RPMI7951 (cell line): Measurements from ENCODE around the gene ATP6V0D1. TPM values are rescaled to one million over a fixed set of nuclear protein-coding genes. Genes with fewer than 3 reads are reported as not detected.
"Not testable (repeated sequence)": the region's sequence is repeated elsewhere in the genome, so short reads cannot be mapped to it uniquely, and the experiment has no call there.

Source experiments
- DNase-seq: peaks from one replicate; pipeline ENCODE4 v3.0.0-alpha.2; 2012; ENCODE audit warnings: low read depth
- total RNA-seq: library from RNA; depleted of rRNA; stranded (reverse); fragments of >200 nt; shearing (Covaris generic); gene quantifications from 2 replicates; pipeline ENCODE4 v1.2.3, GENCODE V29; 2014

The ATP6V0D1 gene
- total RNA-seq, 1 experiment from 2014 or later = 141 TPM

GRCh38 chr16:67429799-67430503 is 51.0 kb downstream of the ATP6V0D1 start:
- DNase-seq = no peak

GRCh38 chr16:67429053-67429798 is 51.7 kb downstream of the ATP6V0D1 start:
- DNase-seq = no peak

GRCh38 chr16:67428146-67428731 is 52.7 kb downstream of the ATP6V0D1 start:
- DNase-seq = peak; percentile 52

GRCh38 chr16:67426950-67427349 is 54.0 kb downstream of the ATP6V0D1 start:
- DNase-seq = no peak

- no peak for DNase-seq
Measured at GRCh38 chr16:67426022-67426421, 54.9 kb downstream of the ATP6V0D1 start.

- DNase-seq = no peak
Measured at GRCh38 chr16:67425580-67425979, 55.4 kb downstream of the ATP6V0D1 start.

GRCh38 chr16:67425061-67425460 is 55.9 kb downstream of the ATP6V0D1 start:
- no peak for DNase-seq

GRCh38 chr16:67424261-67424615 is 56.7 kb downstream of the ATP6V0D1 start:
- no peak for DNase-seq

GRCh38 chr16:67423611-67424260 is 57.2 kb downstream of the ATP6V0D1 start:
- DNase-seq = no peak

- no peak for DNase-seq
Measured at GRCh38 chr16:67423015-67423414, 57.9 kb downstream of the ATP6V0D1 start.

- DNase-seq = no peak
Measured at GRCh38 chr16:67421030-67421429, 59.9 kb downstream of the ATP6V0D1 start.

- no peak for DNase-seq
Measured at GRCh38 chr16:67419931-67420330, 61.0 kb downstream of the ATP6V0D1 start.

GRCh38 chr16:67419502-67419901 is 61.5 kb downstream of the ATP6V0D1 start:
- DNase-seq = no peak

GRCh38 chr16:67417333-67418061 is 63.5 kb downstream of the ATP6V0D1 start:
- DNase-seq = no peak

GRCh38 chr16:67415872-67416793 is 64.8 kb downstream of the ATP6V0D1 start, which contains the start of gene ZDHHC1:
ZDHHC1 (minus strand) TSS chr16:67416477; CDS start chr16:67407775, 8,702 bp downstream.
- peak; percentile 53 for DNase-seq

- not testable (repeated sequence) for DNase-seq
Measured at GRCh38 chr16:67415421-67415820, 65.5 kb downstream of the ATP6V0D1 start.

GRCh38 chr16:67413978-67414911 is 66.7 kb downstream of the ATP6V0D1 start:
- no peak for DNase-seq

GRCh38 chr16:67412294-67412693 is 68.7 kb downstream of the ATP6V0D1 start:
- no peak for DNase-seq

- DNase-seq = no peak
Measured at GRCh38 chr16:67411339-67411738, 69.6 kb downstream of the ATP6V0D1 start.
